Neural cell (in vitro differentiated cells): Measurements from ENCODE around the gene MACROD1. TPM values are rescaled to one million over a fixed set of nuclear protein-coding genes. Genes with fewer than 3 reads are reported as not detected.

Experiments
- H2AFZ ChIP-seq: fragments of 200-600, 300-800 bp; sonication (generic), shearing (Covaris generic); 2 replicates; pipeline ENCODE4 v1.6.0; 2014; ENCODE audit warnings: low read depth, mild to moderate bottlenecking, antibody characterized with exemption, low read length, moderate library complexity
- H3F3A ChIP-seq: fragments of 200-600 bp; shearing (Covaris generic); 2 replicates; pipeline ENCODE4 v1.6.1; 2016; ENCODE audit warnings: mild to moderate bottlenecking, moderate library complexity, mixed read lengths, antibody characterized with exemption, low read length; ENCODE audit not compliant: insufficient read depth, poor library complexity, severe bottlenecking
- H3K27ac ChIP-seq: fragments of 200-600, 300-800 bp; sonication (generic), shearing (Covaris generic); 2 replicates; pipeline ENCODE4 v1.5.1; 2014; ENCODE audit warnings: mild to moderate bottlenecking, low read length, moderate library complexity
- H3K27me3 ChIP-seq: fragments of 300-800, 200-600 bp; sonication (generic), shearing (Covaris generic); 2 replicates; pipeline ENCODE4 v1.6.0; 2014; ENCODE audit warnings: mild to moderate bottlenecking, low read depth, low read length, moderate library complexity; ENCODE audit not compliant: insufficient read depth
- H3K36me3 ChIP-seq: fragments of 300-800, 200-600 bp; sonication (generic), shearing (Covaris generic); 2 replicates; pipeline ENCODE4 v1.5.1; 2014; ENCODE audit warnings: mild to moderate bottlenecking, antibody characterized with exemption, low read length, moderate library complexity; ENCODE audit not compliant: insufficient read depth
- H3K4me2 ChIP-seq: fragments of 300-800, 200-600 bp; sonication (generic), shearing (Covaris generic); 2 replicates; pipeline ENCODE4 v1.6.0; 2014; ENCODE audit warnings: mild to moderate bottlenecking, low read length
- H3K4me3 ChIP-seq: fragments of 300-800, 200-600 bp; sonication (generic), shearing (Covaris generic); 2 replicates; pipeline ENCODE4 v1.5.1; 2014; ENCODE audit warnings: mild to moderate bottlenecking, low read length, moderate library complexity
- H3K79me2 ChIP-seq: fragments of 200-600 bp; shearing (Covaris generic); replicated peaks from 2 replicates; pipeline ENCODE4 v1.6.0; 2014; ENCODE audit warnings: mild to moderate bottlenecking, low read length, moderate library complexity; ENCODE audit not compliant: insufficient read depth
- H3K9ac ChIP-seq: fragments of 300-800, 200-600 bp; sonication (generic), shearing (Covaris generic); 2 replicates; pipeline ENCODE4 v1.6.1; 2016; ENCODE audit warnings: mild to moderate bottlenecking, low read length, mixed read lengths
- H3K9me2 ChIP-seq: fragments of 200-600 bp; shearing (Covaris generic); 2 replicates; pipeline ENCODE4 v1.6.1; 2016; ENCODE audit warnings: mild to moderate bottlenecking, low read length, mixed read lengths; ENCODE audit not compliant: insufficient read depth
- H3K9me3 ChIP-seq: fragments of 200-600, 300-800 bp; sonication (generic), shearing (Covaris generic); 2 replicates; pipeline ENCODE4 v1.6.1; 2016; ENCODE audit warnings: mild to moderate bottlenecking, mixed run types, low read length, moderate library complexity, mixed read lengths
- H4K20me1 ChIP-seq: fragments of 200-600 bp; shearing (Covaris generic); 2 replicates; pipeline ENCODE4 v1.6.1; 2016; ENCODE audit warnings: mild to moderate bottlenecking, mixed run types; ENCODE audit not compliant: insufficient read depth
- CTCF ChIP-seq: fragments of 450-650 bp; IDR thresholded peaks from 2 replicates; pipeline ENCODE4 v1.5.1; 2014; ENCODE audit warnings: antibody characterized with exemption, mild to moderate bottlenecking, moderate library complexity; ENCODE audit not compliant: poor library complexity, severe bottlenecking
- EP300 ChIP-seq: fragments of 450-650 bp; conservative IDR thresholded peaks from 2 replicates; pipeline ENCODE4 v1.6.1; 2014; ENCODE audit warnings: antibody characterized with exemption, mild to moderate bottlenecking, moderate library complexity; ENCODE audit not compliant: poor library complexity, severe bottlenecking
- EZH2 ChIP-seq: fragments of 200-600, 300-800 bp; shearing (Covaris generic), sonication (generic); IDR thresholded peaks from 2 replicates; pipeline ENCODE4 v1.6.1; 2014; ENCODE audit warnings: antibody characterized with exemption, low read length, borderline replicate concordance, mild to moderate bottlenecking; ENCODE audit not compliant: insufficient read depth, poor library complexity, severe bottlenecking
- MXI1 ChIP-seq: fragments of 450-650 bp; conservative IDR thresholded peaks from 2 replicates; pipeline ENCODE4 v1.6.1; 2014; ENCODE audit warnings: antibody characterized with exemption, mild to moderate bottlenecking; ENCODE audit not compliant: poor library complexity, severe bottlenecking
- POLR2AphosphoS5 ChIP-seq: IDR thresholded peaks from 2 replicates; pipeline ENCODE4 v1.6.1; 2012
- RAD21 ChIP-seq: fragments of 450-650 bp; conservative IDR thresholded peaks from 2 replicates; pipeline ENCODE4 v1.6.1; 2014; ENCODE audit warnings: antibody characterized with exemption, mild to moderate bottlenecking, moderate library complexity
- REST ChIP-seq: IDR thresholded peaks from 2 replicates; pipeline ENCODE4 v1.6.1; 2012; ENCODE audit warnings: borderline replicate concordance
- SMC3 ChIP-seq: fragments of 450-650 bp; conservative IDR thresholded peaks from 2 replicates; pipeline ENCODE4 v1.6.1; 2014; ENCODE audit warnings: antibody characterized with exemption, mild to moderate bottlenecking, moderate library complexity; ENCODE audit not compliant: poor library complexity
- TAF1 ChIP-seq: IDR thresholded peaks from 2 replicates; pipeline ENCODE4 v1.6.1; 2012; ENCODE audit warnings: low read depth
- polyA plus RNA-seq: library from polyadenylated mRNA; depleted of rRNA; stranded (reverse); fragments of >200 nt; gene quantifications from 2 replicates; pipeline ENCODE4 v1.2.3, GENCODE V29; 2014

Gene MACROD1
- polyA plus RNA-seq, 1 donor from 2014 or later = 30.8 TPM

- H3K36me3 ChIP-seq = no peaks in the 10 kb centered on the region
- no peaks in the 10 kb centered on the region for H4K20me1 ChIP-seq
- H3K27me3 ChIP-seq = no peaks in the 10 kb centered on the region
- TF ChIP-seq TAF1 (no peak), SMC3 (no peak)
- H3K9me2 ChIP-seq = no peaks in the 10 kb centered on the region
- H2AFZ ChIP-seq = no peak overlapping the region
- no peak overlapping the region for H3K27ac ChIP-seq
- H3K4me3 ChIP-seq = no peak overlapping the region
- no peak overlapping the region for H3K9ac ChIP-seq
- H3K79me2 ChIP-seq = no peaks in the 10 kb centered on the region
- H3K9me3 ChIP-seq = no peaks in the 10 kb centered on the region
- H3K4me2 ChIP-seq = no peak overlapping the region
- H3F3A ChIP-seq = no peaks in the 10 kb centered on the region
These were observed 151.6 kb downstream of the MACROD1 start for GRCh38 chr11:64014356-64014755.

- H3K4me3 ChIP-seq = no peak overlapping the region
- H3K9me3 ChIP-seq = no peaks in the 10 kb centered on the region
- H3K9ac ChIP-seq = no peak overlapping the region
- no peaks in the 10 kb centered on the region for H3K27me3 ChIP-seq
- no peak overlapping the region for H2AFZ ChIP-seq
- no peaks in the 10 kb centered on the region for H3K9me2 ChIP-seq
- H3K36me3 ChIP-seq = no peaks in the 10 kb centered on the region
- no peaks in the 10 kb centered on the region for H3F3A ChIP-seq
- H3K4me2 ChIP-seq = no peak overlapping the region
- no peaks in the 10 kb centered on the region for H4K20me1 ChIP-seq
- no peak overlapping the region for H3K27ac ChIP-seq
- no peaks in the 10 kb centered on the region for H3K79me2 ChIP-seq
- no peak for TF ChIP-seq MXI1
- no peak for TF ChIP-seq CTCF
- no peak for TF ChIP-seq RAD21
These were observed 152.6 kb downstream of the MACROD1 start for GRCh38 chr11:64013141-64013896.

GRCh38 chr11:64011371-64011770 lies 154.5 kb downstream of the MACROD1 start:
- H3K9me2 ChIP-seq = no peaks in the 10 kb centered on the region
- H3K4me3 ChIP-seq = no peak overlapping the region
- no peaks in the 10 kb centered on the region for H4K20me1 ChIP-seq
- H3F3A ChIP-seq = no peaks in the 10 kb centered on the region
- H3K4me2 ChIP-seq = no peak overlapping the region
- H3K79me2 ChIP-seq = no peaks in the 10 kb centered on the region
- H2AFZ ChIP-seq = no peak overlapping the region
- no peaks in the 10 kb centered on the region for H3K36me3 ChIP-seq
- no peak overlapping the region for H3K9ac ChIP-seq
- H3K9me3 ChIP-seq = no peaks in the 10 kb centered on the region
- H3K27me3 ChIP-seq = peaks cover 7% of the 10 kb centered on the region
- no peak overlapping the region for H3K27ac ChIP-seq
- TF ChIP-seq EP300 (no peak), REST (no peak), CTCF (no peak), SMC3 (no peak), RAD21 (no peak), POLR2AphosphoS5 (no peak), MXI1 (no peak), EZH2 (no peak)
